ENCODE measurements around the gene SNRK. TPM values are rescaled to one million over a fixed set of nuclear protein-coding genes. Genes with fewer than 3 reads are reported as not detected.
A peak's percentile ranks its signal among the peaks of the same experiment; 100 is the strongest.

SNRK gene
- total RNA-seq, 1 experiment from 2014 or later: 16.6 TPM

- intact Hi-C loops (cut with micrococcal nuclease): no loop called here
- H3K4me3 Mint-ChIP-seq (ENCODE audit: unreplicated experiment): peak overlapping the region; percentile 27
- ChIA-PET POLR2A (interaction anchor here (0.6 to 3.8 kb wide), 6 partner anchors 22 to 135 kb away, joined by 3 to 10 read pairs (median 4); no protein-coding TSS in a partner anchor), CTCF (interaction anchor here (1.1 to 1.7 kb wide), 4 partner anchors 24 to 212 kb away, joined by 3 to 4 read pairs (median 3); no protein-coding TSS in a partner anchor)
- no TSS peak for BruUV-seq (replicated peaks)
- peaks cover 43% of the 10 kb centered on the region for H3K4me1 Mint-ChIP-seq (ENCODE audit: insufficient read depth, unreplicated experiment)
- DNase-seq (ENCODE audit: unreplicated experiment): peak; percentile 30
- H3K9me3 Mint-ChIP-seq (ENCODE audit: unreplicated experiment): no peaks in the 10 kb centered on the region
- no peaks in the 10 kb centered on the region for H3K36me3 Mint-ChIP-seq (ENCODE audit: insufficient read depth, unreplicated experiment)
- H3K27ac Mint-ChIP-seq (ENCODE audit: low read depth, unreplicated experiment): peak overlapping the region; percentile 88
- TF ChIP-seq CTCF (IDR thresholded peaks at IDR 0.05; ENCODE audit: unreplicated experiment): no peak
- no peaks in the 10 kb centered on the region for H3K27me3 Mint-ChIP-seq (ENCODE audit: insufficient read depth, unreplicated experiment)
These were observed 4.6 kb downstream of the SNRK start for GRCh38 chr3:43290956-43291355.

DNA sequence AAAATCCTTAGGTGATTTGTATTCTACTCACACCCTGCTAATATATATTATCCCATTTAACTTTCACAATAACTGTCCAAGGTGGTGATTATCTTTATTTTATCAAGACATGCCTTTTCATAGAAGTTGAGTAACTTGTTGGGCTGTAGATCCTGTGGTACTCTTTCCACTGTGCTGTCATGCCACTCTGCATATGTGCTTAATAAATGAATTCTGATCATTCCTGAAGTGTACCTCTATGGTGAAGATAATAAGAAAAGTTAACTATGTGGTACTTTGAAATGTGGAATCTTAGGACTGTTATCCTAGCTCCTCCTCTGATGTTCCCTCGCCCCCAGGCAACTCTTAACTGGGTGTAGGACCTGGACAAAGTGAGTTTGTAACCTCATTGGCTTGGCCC lies 5.2 kb downstream of the SNRK start:
- no peaks in the 10 kb centered on the region for H3K27me3 Mint-ChIP-seq (ENCODE audit: insufficient read depth, unreplicated experiment)
- H3K27ac Mint-ChIP-seq (ENCODE audit: low read depth, unreplicated experiment): peak overlapping the region; percentile 88
- H3K4me1 Mint-ChIP-seq (ENCODE audit: insufficient read depth, unreplicated experiment): peaks cover 46% of the 10 kb centered on the region
- no peak for TF ChIP-seq CTCF (IDR thresholded peaks at IDR 0.05; ENCODE audit: unreplicated experiment)
- POLR2A ChIA-PET: interaction anchor here (0.8 to 3.8 kb wide), 3 partner anchors 77 to 136 kb away, joined by 3 to 10 read pairs (median 3); no protein-coding TSS in a partner anchor
- no peak overlapping the region for H3K4me3 Mint-ChIP-seq (ENCODE audit: unreplicated experiment)
- no peaks in the 10 kb centered on the region for H3K9me3 Mint-ChIP-seq (ENCODE audit: unreplicated experiment)
- CTCF ChIA-PET: interaction anchor here (1.7 kb wide), 1 partner anchor 212 kb away, joined by 3 read pairs; no protein-coding TSS in a partner anchor
- intact Hi-C loops (cut with micrococcal nuclease): no loop called here
- no peaks in the 10 kb centered on the region for H3K36me3 Mint-ChIP-seq (ENCODE audit: insufficient read depth, unreplicated experiment)
- no peak for DNase-seq (ENCODE audit: unreplicated experiment)
- BruUV-seq (replicated peaks): no TSS peak

DNA sequence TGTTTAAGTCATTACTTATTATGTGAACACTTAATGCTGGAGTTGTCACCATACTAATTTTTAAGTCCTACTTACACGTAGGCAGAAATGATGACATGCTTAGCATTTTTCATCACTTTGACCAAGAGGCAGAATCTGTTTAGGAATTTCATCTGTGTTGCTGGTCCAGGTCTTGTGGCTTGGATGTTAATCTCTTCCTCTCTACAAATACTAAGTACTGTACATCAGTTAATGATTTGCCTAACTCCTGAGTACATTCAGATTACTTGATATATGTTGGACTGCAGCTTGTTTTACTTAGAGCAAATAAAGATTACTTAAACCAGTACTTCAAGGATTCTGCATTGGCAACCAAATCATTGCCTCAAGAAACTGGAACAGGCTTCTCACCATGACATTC lies 8.6 kb downstream of the SNRK start:
- ChIA-PET POLR2A (interaction anchor here (0.6 to 3.9 kb wide), 3 partner anchors 8 to 138 kb away, joined by 3 to 33 read pairs (median 4); partner anchors contain the start of gene SNRK), CTCF (interaction anchor here (0.7 to 1.3 kb wide), 2 partner anchors 333 to 337 kb away, joined by 3 to 5 read pairs; no protein-coding TSS in a partner anchor)
- TF ChIP-seq CTCF (IDR thresholded peaks at IDR 0.05; ENCODE audit: unreplicated experiment): no peak
- peaks cover 46% of the 10 kb centered on the region for H3K4me1 Mint-ChIP-seq (ENCODE audit: insufficient read depth, unreplicated experiment)
- H3K27me3 Mint-ChIP-seq (ENCODE audit: insufficient read depth, unreplicated experiment): no peaks in the 10 kb centered on the region
- intact Hi-C loops (cut with micrococcal nuclease): no loop called here
- no TSS peak for BruUV-seq (replicated peaks)
- no peak overlapping the region for H3K4me3 Mint-ChIP-seq (ENCODE audit: unreplicated experiment)
- H3K27ac Mint-ChIP-seq (ENCODE audit: low read depth, unreplicated experiment): no peak overlapping the region
- no peaks in the 10 kb centered on the region for H3K9me3 Mint-ChIP-seq (ENCODE audit: unreplicated experiment)
- H3K36me3 Mint-ChIP-seq (ENCODE audit: insufficient read depth, unreplicated experiment): no peaks in the 10 kb centered on the region
- no peak for DNase-seq (ENCODE audit: unreplicated experiment)

DNA sequence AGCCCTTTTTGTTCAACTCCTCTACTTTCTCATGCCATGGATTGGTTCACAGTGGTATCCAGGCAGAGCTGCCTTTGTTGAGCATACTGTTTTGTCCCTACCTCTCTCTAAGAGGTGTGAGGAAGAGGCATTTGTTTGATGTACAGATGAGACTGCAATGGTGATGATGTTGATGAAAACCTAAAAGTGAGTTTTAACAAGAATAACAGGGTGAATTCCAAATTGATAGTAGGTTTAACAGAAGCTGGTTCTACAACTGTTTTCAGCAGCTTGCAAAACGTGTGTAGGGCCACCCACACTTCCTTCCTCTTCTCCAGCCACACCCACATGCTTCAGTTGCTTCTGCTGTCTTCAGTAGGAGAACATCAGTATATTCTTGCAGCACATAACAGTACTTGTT lies 10.2 kb downstream of the SNRK start:
- no TSS peak for BruUV-seq (replicated peaks)
- CTCF ChIA-PET: interaction anchor here (0.6 to 2.1 kb wide), 4 partner anchors 12 to 335 kb away, joined by 3 to 4 read pairs (median 4); no protein-coding TSS in a partner anchor
- peaks cover 31% of the 10 kb centered on the region for H3K4me1 Mint-ChIP-seq (ENCODE audit: insufficient read depth, unreplicated experiment)
- no peak overlapping the region for H3K27ac Mint-ChIP-seq (ENCODE audit: low read depth, unreplicated experiment)
- DNase-seq (ENCODE audit: unreplicated experiment): peak; percentile 33
- no peaks in the 10 kb centered on the region for H3K36me3 Mint-ChIP-seq (ENCODE audit: insufficient read depth, unreplicated experiment)
- no peaks in the 10 kb centered on the region for H3K9me3 Mint-ChIP-seq (ENCODE audit: unreplicated experiment)
- POLR2A ChIA-PET: interaction anchor here (0.6 to 3.9 kb wide), 9 partner anchors 8 to 334 kb away, joined by 3 to 33 read pairs (median 3); partner anchors contain the start of gene SNRK
- no peak overlapping the region for H3K4me3 Mint-ChIP-seq (ENCODE audit: unreplicated experiment)
- intact Hi-C loops (cut with micrococcal nuclease): no loop called here
- H3K27me3 Mint-ChIP-seq (ENCODE audit: insufficient read depth, unreplicated experiment): no peaks in the 10 kb centered on the region
- TF ChIP-seq CTCF (IDR thresholded peaks at IDR 0.05; ENCODE audit: unreplicated experiment): no peak
